IMR-90 (cell line): Measurements from ENCODE around the gene SERINC3. TPM values are rescaled to one million over a fixed set of nuclear protein-coding genes. Genes with fewer than 3 reads are reported as not detected.

Experiments
- ATAC-seq: fragments of 200-7000 bp; cut with Tn5 transposase; 2 replicates; pipeline ENCODE4 v1.9.1; 2020; ENCODE audit warnings: low read depth, mild to moderate bottlenecking, moderate library complexity
- BruUV-seq: library from RNA; stranded (reverse); fragments of 400-500 nt; replicated peaks from 2 replicates; lab custom pipeline; 2021; lab: Mats Ljungman, UMichigan
- CTCF ChIA-PET: fragments of 300-600 bp; formaldehyde crosslinking; extraction: SDS; loops from one replicate; lab custom pipeline; 2021; ENCODE audit warnings: antibody characterized with exemption; lab: Yijun Ruan, JAX
- POLR2A ChIA-PET: fragments of 300-600 bp; sonication (Branson Sonifier 250); formaldehyde crosslinking; loops from one replicate; lab custom pipeline; 2022; ENCODE audit warnings: antibody characterized with exemption; ENCODE audit not compliant: unreplicated experiment; lab: Charles Lee
- DNase-seq: peaks from one replicate; pipeline ENCODE4 v3.0.0; 2013
- H2AFZ ChIP-seq: replicated peaks from 2 replicates; pipeline ENCODE3; 2013; ENCODE audit warnings: low read length, mild to moderate bottlenecking; ENCODE audit not compliant: poor library complexity
- H2AK5ac ChIP-seq: 2 replicates; pipeline ENCODE4 v1.6.1; 2013; ENCODE audit warnings: low read depth, low read length, inconsistent platforms
- H2AK9ac ChIP-seq: replicated peaks from 2 replicates; pipeline ENCODE3; 2013; ENCODE audit warnings: mild to moderate bottlenecking, low read depth, low read length, moderate library complexity; ENCODE audit not compliant: poor library complexity
- H2BK120ac ChIP-seq: 2 replicates; pipeline ENCODE4 v1.6.1; 2013; ENCODE audit warnings: low read depth, low read length, inconsistent platforms
- H2BK15ac ChIP-seq: 3 replicates; pipeline ENCODE4 v1.6.1; 2013; ENCODE audit warnings: low read depth, low read length, inconsistent platforms
- H2BK20ac ChIP-seq: 2 replicates; pipeline ENCODE4 v1.6.1; 2013; ENCODE audit warnings: low read depth, mild to moderate bottlenecking, inconsistent platforms, low read length, moderate library complexity
- H2BK5ac ChIP-seq: 2 replicates; pipeline ENCODE4 v1.6.1; 2013; ENCODE audit warnings: mild to moderate bottlenecking, low read depth, low read length, inconsistent platforms; ENCODE audit not compliant: poor library complexity, severe bottlenecking
- H3K14ac ChIP-seq: replicated peaks from 2 replicates; pipeline ENCODE4 v1.6.1; 2013; ENCODE audit warnings: low read depth, low read length, inconsistent platforms
- H3K18ac ChIP-seq: 2 replicates; pipeline ENCODE4 v1.6.1; 2013; ENCODE audit warnings: low read depth, low read length, control low read depth
- H3K23ac ChIP-seq: 2 replicates; pipeline ENCODE4 v1.6.1; 2013; ENCODE audit warnings: low read depth, low read length, inconsistent platforms
- H3K27ac ChIP-seq: 2 replicates; pipeline ENCODE4 v1.5.1; 2013; ENCODE audit warnings: mild to moderate bottlenecking, control low read depth, low read length; ENCODE audit not compliant: insufficient read depth
- H3K27me3 ChIP-seq: 2 replicates; pipeline ENCODE4 v1.6.1; 2013; ENCODE audit warnings: low read length; ENCODE audit not compliant: control insufficient read depth, insufficient read depth
- H3K36me3 ChIP-seq: 2 replicates; pipeline ENCODE4 v1.6.1; 2013; ENCODE audit warnings: low read length, mixed read lengths; ENCODE audit not compliant: control insufficient read depth, insufficient read depth
- H3K4ac ChIP-seq: 2 replicates; pipeline ENCODE4 v1.6.1; 2013; ENCODE audit warnings: low read depth, low read length, inconsistent platforms
- H3K4me1 ChIP-seq: 2 replicates; pipeline ENCODE4 v1.6.1; 2013; ENCODE audit warnings: low read length, mixed read lengths; ENCODE audit not compliant: control insufficient read depth, insufficient read depth
- H3K4me2 ChIP-seq: 2 replicates; pipeline ENCODE4 v1.6.1; 2013; ENCODE audit warnings: low read depth, mild to moderate bottlenecking, control low read depth, low read length, moderate library complexity
- H3K4me3 ChIP-seq: 2 replicates; pipeline ENCODE4 v1.5.1; 2013; ENCODE audit warnings: low read depth, mild to moderate bottlenecking, control low read depth, low read length, moderate library complexity; ENCODE audit not compliant: insufficient read depth
- H3K56ac ChIP-seq: 2 replicates; pipeline ENCODE4 v1.6.1; 2013; ENCODE audit warnings: low read length, inconsistent platforms; ENCODE audit not compliant: insufficient read depth; ENCODE audit errors: extremely low read depth
- H3K79me1 ChIP-seq, 2 experiments: 2 replicates each; pipeline ENCODE4 v1.6.1; 2013; ENCODE audit warnings: low read length in 2 of 2, inconsistent platforms in 1 of 2, low read depth in 1 of 2
- H3K9ac ChIP-seq: 2 replicates; pipeline ENCODE4 v1.6.1; 2013; ENCODE audit warnings: low read depth, low read length, control low read depth
- H3K9me1 ChIP-seq: 2 replicates; pipeline ENCODE4 v1.6.1; 2013; ENCODE audit warnings: low read length, inconsistent platforms; ENCODE audit not compliant: insufficient read depth
- H3K9me3 ChIP-seq: 2 replicates; pipeline ENCODE4 v1.6.1; 2013; ENCODE audit warnings: low read length; ENCODE audit not compliant: control insufficient read depth, insufficient read depth
- H4K20me1 ChIP-seq: 2 replicates; pipeline ENCODE4 v1.6.1; 2013; ENCODE audit warnings: low read length, inconsistent platforms; ENCODE audit not compliant: insufficient read depth
- H4K5ac ChIP-seq: 2 replicates; pipeline ENCODE4 v1.6.1; 2013; ENCODE audit warnings: mild to moderate bottlenecking, low read depth, low read length, control low read depth
- H4K8ac ChIP-seq, 2 experiments: 2 replicates each; pipeline ENCODE4 v1.6.1; 2013; ENCODE audit warnings: low read depth in 2 of 2, low read length in 2 of 2, control low read depth in 1 of 2, inconsistent platforms in 1 of 2
- H4K91ac ChIP-seq: 2 replicates; pipeline ENCODE4 v1.6.1; 2013; ENCODE audit warnings: low read depth, low read length, inconsistent platforms; ENCODE audit not compliant: insufficient read depth
- CEBPB ChIP-seq: IDR thresholded peaks from 2 replicates; pipeline ENCODE4 v1.6.1; 2012; ENCODE audit warnings: low read depth, low read length, improper control_type of control experiment
- CHD1 ChIP-seq: IDR thresholded peaks from 2 replicates; pipeline ENCODE4 v1.6.1; 2012; ENCODE audit warnings: low read depth, low read length, improper control_type of control experiment
- POLR2A ChIP-seq: IDR thresholded peaks from 2 replicates; pipeline ENCODE4 v1.6.1; 2012; ENCODE audit warnings: mild to moderate bottlenecking, low read depth, low read length
- WGBS, 2 experiments: methylation state at CpG; one replicate each; pipeline versions ENCODE4 v1.1.5 to v1.1.7; 2013; ENCODE audit warnings: missing lambda C conversion rate in 2 of 2; ENCODE audit not compliant: insufficient read length in 1 of 2; ENCODE audit errors: extremely low coverage in 2 of 2; 5-methylcytosine and 5-hydroxymethylcytosine counted together
- dilution Hi-C: fragments of 300-500 bp; cut with HindIII; formaldehyde crosslinking; loops from one replicate; pipeline ENCODE4 v1.14.3; 2018; ENCODE audit warnings: low sequenced_read_pairs; ENCODE audit not compliant: unreplicated experiment
- in situ Hi-C: fragments of 300-500 bp; cut with MboI; formaldehyde crosslinking; loops from 3 replicates; pipeline ENCODE4 v1.14.3; 2019; ENCODE audit warnings: low sequenced_read_pairs, inconsistent platforms, mixed read lengths
- intact Hi-C: fragments of 100-400 bp; cut with micrococcal nuclease; formaldehyde crosslinking; loops from 2 replicates; pipeline ENCODE4 v1.10.0; 2022
- polyA plus RNA-seq, 3 experiments: library from polyadenylated mRNA; depleted of rRNA; stranded (reverse); fragments of >200 nt; gene quantifications; 2 replicates each; pipeline ENCODE4 v1.2.3, GENCODE V29; 2012; ENCODE audit warnings: low replicate concordance in 1 of 3
- total RNA-seq: library from RNA; depleted of rRNA; stranded (reverse); fragments of >200 nt; gene quantifications from 2 replicates; pipeline ENCODE4 v1.2.3, GENCODE V29; 2012

The SERINC3 gene
- total and polyA plus RNA-seq, 2 of the 4 experiments (the other 2 are of a cell fraction): 101 to 132 TPM

GRCh38 chr20:44527716-44528199 is 5.9 kb upstream of the SERINC3 start:
- Histone ChIP-seq H3K4me1 (peaks cover 4% of the 10 kb centered on the region), H2AK5ac (no peak overlapping the region), H3K23ac (no peak overlapping the region), H3K4ac (no peak overlapping the region), H3K9ac (no peak overlapping the region), H2AK9ac (no peak overlapping the region), H2AFZ (no peak overlapping the region), H4K5ac (no peak overlapping the region), H3K14ac (no peak overlapping the region), H3K4me3 (no peak overlapping the region), H4K20me1 (no peaks in the 10 kb centered on the region), H3K9me3 (no peaks in the 10 kb centered on the region), H3K36me3 (no peaks in the 10 kb centered on the region), H2BK5ac (no peak overlapping the region), H2BK15ac (no peak overlapping the region), H3K56ac (no peak overlapping the region), H3K9me1 (peaks cover 9% of the 10 kb centered on the region; the same call in 1 of the 2 replicates), H2BK20ac (no peak overlapping the region), H4K8ac (no peak overlapping the region), H3K79me1 (peaks cover 9 to 13% of the 10 kb centered on the region in 2 experiments), H4K91ac (no peak overlapping the region), H3K27ac (no peak overlapping the region), H3K4me2 (no peak overlapping the region), H2BK120ac (no peak overlapping the region), H3K18ac (no peak overlapping the region), H3K27me3 (no peaks in the 10 kb centered on the region)
- POLR2A ChIA-PET: no interaction called here
- in situ Hi-C loops: no loop called here
- ATAC-seq (no peak), DNase-seq (no peak)
- 85% methylated on average over 2 of the region's 4 CpGs; no CpG with 5 or more reads in 1 of the 2 experiments for WGBS, 2 experiments
- CTCF ChIA-PET: no interaction called here
- TF ChIP-seq POLR2A (no peak), CHD1 (no peak), CEBPB (no peak)
- no TSS peak for BruUV-seq
- intact Hi-C loops: no loop called here
- dilution Hi-C loops: no loop called here
